GM13976 (cell line): ENCODE data around the gene SORCS3.

Source experiments
- DNase-seq: peaks from one replicate; pipeline ENCODE4 v3.0.0; 2012; ENCODE audit warnings: low spot score
- CTCF ChIP-seq: IDR thresholded peaks from 2 replicates; pipeline ENCODE4 v1.5.1; 2012; ENCODE audit warnings: borderline replicate concordance, mild to moderate bottlenecking; ENCODE audit not compliant: insufficient read depth; ENCODE audit errors: extremely low read depth, missing control alignments, control extremely low read depth
- in situ Hi-C: fragments of 300-500 bp; cut with MboI; formaldehyde crosslinking; loops from one replicate; pipeline ENCODE4 v1.12.0; 2022; ENCODE audit warnings: low sequenced_read_pairs, mixed read lengths, inconsistent platforms; ENCODE audit not compliant: unreplicated experiment

The SORCS3 gene

GRCh38 chr10:104993085-104993484 is 352.0 kb downstream of the SORCS3 start:
- DNase-seq = no peak
- no peak for TF ChIP-seq CTCF
- in situ Hi-C loops = no loop called here

GRCh38 chr10:105001269-105001668 is 360.2 kb downstream of the SORCS3 start:
- no peak for DNase-seq
- TF ChIP-seq CTCF = no peak
- in situ Hi-C loops = no loop called here

- TF ChIP-seq CTCF = no peak
- DNase-seq = no peak
- in situ Hi-C loops = no loop called here
These were observed 369.5 kb downstream of the SORCS3 start for GRCh38 chr10:105010411-105011121.

- TF ChIP-seq CTCF = no peak
- in situ Hi-C loops = no loop called here
- no peak for DNase-seq
These were observed 376.0 kb downstream of the SORCS3 start for GRCh38 chr10:105017116-105017515.

- in situ Hi-C loops = no loop called here
- no peak for TF ChIP-seq CTCF
- no peak for DNase-seq
These were observed 376.6 kb downstream of the SORCS3 start for GRCh38 chr10:105017691-105018090.

- TF ChIP-seq CTCF = no peak
- DNase-seq = no peak
- in situ Hi-C loops = no loop called here
These were observed 382.4 kb downstream of the SORCS3 start for GRCh38 chr10:105023211-105024111.
